K562 (cell line): ENCODE data around the gene OR8B4.

Source experiments
- JUND ChIP-seq, 2 experiments: IDR thresholded peaks; 2 replicates in 1 of 2; 3 replicates in 1 of 2; pipeline ENCODE4 v1.6.1; 2011; ENCODE audit warnings: borderline replicate concordance in 2 of 2, low read depth in 2 of 2, low read length in 2 of 2, improper control_type of control experiment in 1 of 2, missing biosample characterization in 1 of 2, missing genetic modification characterization in 1 of 2, missing genetic modification reagents in 1 of 2
- MAZ ChIP-seq, 2 experiments: fragments of 450-650 bp in 1 of 2; sonication (generic) in 1 of 2; formaldehyde crosslinking; IDR thresholded peaks in 1 of 2; conservative IDR thresholded peaks in 1 of 2; 2 replicates each; pipeline versions ENCODE4 v1.4.0 to v1.5.0; 2020; ENCODE audit warnings: mild to moderate bottlenecking in 1 of 2, missing genetic modification reagents in 1 of 2
- NCOA1 ChIP-seq: fragments of 450-650 bp; IDR thresholded peaks from 2 replicates; pipeline ENCODE4 v1.6.1; 2016; ENCODE audit warnings: low read depth
- NRF1 ChIP-seq, 2 experiments: fragments of 450-650 bp; IDR thresholded peaks in 1 of 2; conservative IDR thresholded peaks in 1 of 2; 2 replicates each; pipeline ENCODE4 v1.6.1; 2014; ENCODE audit warnings: mild to moderate bottlenecking in 2 of 2
- POLR2A ChIP-seq: fragments of 450-650 bp; conservative IDR thresholded peaks from 2 replicates; pipeline ENCODE4 v1.6.1; 2016
- SRF ChIP-seq, 2 experiments: fragments of 250-450, 450-650 bp in 1 of 2; sonication (Bioruptor Pico) in 1 of 2; sonication (generic) in 1 of 2; formaldehyde crosslinking; IDR thresholded peaks; 2 replicates each; pipeline versions ENCODE4 v1.5.0 to v1.5.1; 2020 to 2022; ENCODE audit warnings: mild to moderate bottlenecking in 1 of 2, missing genetic modification reagents in 1 of 2
- ZNF146 ChIP-seq: IDR thresholded peaks from one replicate; pipeline ENCODE4 v1.6.1; 2018; ENCODE audit warnings: missing compliant biosample characterization; ENCODE audit not compliant: unreplicated experiment
- TF ChIP-seq, protein P1 (sequence below): sonication (generic); formaldehyde crosslinking; IDR thresholded peaks from 2 replicates; pipeline ENCODE4 v1.8.1; 2023; ENCODE audit warnings: mild to moderate bottlenecking, missing genetic modification reagents
- TF ChIP-seq, protein P2 (sequence below), 3 experiments: IDR thresholded peaks in 2 of 3; conservative IDR thresholded peaks in 1 of 3; 2 replicates each; pipeline ENCODE4 v1.5.1; 2011 to 2012; ENCODE audit warnings: low read length in 3 of 3, mild to moderate bottlenecking in 3 of 3, control low read depth in 2 of 3, improper control_type of control experiment in 1 of 3, inconsistent platforms in 1 of 3, low read depth in 1 of 3, mixed read lengths in 1 of 3, moderate library complexity in 1 of 3; ENCODE audit not compliant: insufficient read depth in 2 of 3

DNA sequence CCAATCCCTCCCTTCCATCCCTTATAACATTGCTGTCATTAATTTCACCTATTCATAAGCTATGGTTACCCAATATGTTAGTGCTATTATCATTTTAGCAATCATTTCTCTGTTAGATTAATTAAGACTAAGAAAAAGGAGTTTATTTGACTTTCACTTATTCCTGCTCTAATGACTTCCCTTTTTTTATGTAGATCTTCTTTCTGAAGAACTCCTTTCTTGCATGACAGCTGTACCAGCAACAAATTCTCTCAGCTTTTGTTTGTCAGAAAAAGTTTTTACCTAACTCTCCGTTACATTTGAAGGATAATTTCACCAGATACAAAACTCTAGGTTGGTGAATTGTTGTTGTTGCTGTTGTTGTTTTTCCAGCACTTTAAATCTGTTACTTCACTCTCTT, 49.4 kb upstream of the OR8B4 start:
- no peak for TF ChIP-seq MAZ (CRISPR knock-in tag; conservative IDR thresholded peaks at IDR 0.05 in 1 of 2, IDR thresholded peaks at IDR 0.05 in 1 of 2)
- no peak for TF ChIP-seq JUND (IDR thresholded peaks at IDR 0.05; ENCODE audit: borderline replicate concordance, low read depth, low read length)
- no peak for TF ChIP-seq JUND (tag; IDR thresholded peaks at IDR 0.05; ENCODE audit: borderline replicate concordance, low read depth, low read length)
- TF ChIP-seq NCOA1, result no peak
- TF ChIP-seq, protein P1, sequence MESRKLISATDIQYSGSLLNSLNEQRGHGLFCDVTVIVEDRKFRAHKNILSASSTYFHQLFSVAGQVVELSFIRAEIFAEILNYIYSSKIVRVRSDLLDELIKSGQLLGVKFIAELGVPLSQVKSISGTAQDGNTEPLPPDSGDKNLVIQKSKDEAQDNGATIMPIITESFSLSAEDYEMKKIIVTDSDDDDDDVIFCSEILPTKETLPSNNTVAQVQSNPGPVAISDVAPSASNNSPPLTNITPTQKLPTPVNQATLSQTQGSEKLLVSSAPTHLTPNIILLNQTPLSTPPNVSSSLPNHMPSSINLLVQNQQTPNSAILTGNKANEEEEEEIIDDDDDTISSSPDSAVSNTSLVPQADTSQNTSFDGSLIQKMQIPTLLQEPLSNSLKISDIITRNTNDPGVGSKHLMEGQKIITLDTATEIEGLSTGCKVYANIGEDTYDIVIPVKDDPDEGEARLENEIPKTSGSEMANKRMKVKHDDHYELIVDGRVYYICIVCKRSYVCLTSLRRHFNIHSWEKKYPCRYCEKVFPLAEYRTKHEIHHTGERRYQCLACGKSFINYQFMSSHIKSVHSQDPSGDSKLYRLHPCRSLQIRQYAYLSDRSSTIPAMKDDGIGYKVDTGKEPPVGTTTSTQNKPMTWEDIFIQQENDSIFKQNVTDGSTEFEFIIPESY (CRISPR knock-in tag), result no peak
- no peak for TF ChIP-seq NRF1 (conservative IDR thresholded peaks at IDR 0.05 in 1 of 2, IDR thresholded peaks at IDR 0.05 in 1 of 2)
- TF ChIP-seq SRF (CRISPR knock-in tag; IDR thresholded peaks at IDR 0.05), result no peak
- TF ChIP-seq, protein P2, sequence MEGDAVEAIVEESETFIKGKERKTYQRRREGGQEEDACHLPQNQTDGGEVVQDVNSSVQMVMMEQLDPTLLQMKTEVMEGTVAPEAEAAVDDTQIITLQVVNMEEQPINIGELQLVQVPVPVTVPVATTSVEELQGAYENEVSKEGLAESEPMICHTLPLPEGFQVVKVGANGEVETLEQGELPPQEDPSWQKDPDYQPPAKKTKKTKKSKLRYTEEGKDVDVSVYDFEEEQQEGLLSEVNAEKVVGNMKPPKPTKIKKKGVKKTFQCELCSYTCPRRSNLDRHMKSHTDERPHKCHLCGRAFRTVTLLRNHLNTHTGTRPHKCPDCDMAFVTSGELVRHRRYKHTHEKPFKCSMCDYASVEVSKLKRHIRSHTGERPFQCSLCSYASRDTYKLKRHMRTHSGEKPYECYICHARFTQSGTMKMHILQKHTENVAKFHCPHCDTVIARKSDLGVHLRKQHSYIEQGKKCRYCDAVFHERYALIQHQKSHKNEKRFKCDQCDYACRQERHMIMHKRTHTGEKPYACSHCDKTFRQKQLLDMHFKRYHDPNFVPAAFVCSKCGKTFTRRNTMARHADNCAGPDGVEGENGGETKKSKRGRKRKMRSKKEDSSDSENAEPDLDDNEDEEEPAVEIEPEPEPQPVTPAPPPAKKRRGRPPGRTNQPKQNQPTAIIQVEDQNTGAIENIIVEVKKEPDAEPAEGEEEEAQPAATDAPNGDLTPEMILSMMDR (IDR thresholded peaks at IDR 0.05 in 2 of 3, conservative IDR thresholded peaks at IDR 0.05 in 1 of 3; ENCODE audit: insufficient read depth in 2 of 3, low read depth in 1 of 3, low read length in 3 of 3), result no peak
- no peak for TF ChIP-seq ZNF146 (CRISPR knock-in tag)
- TF ChIP-seq POLR2A, result no peak
